Measurements from ENCODE around the gene THSD8.
"Not testable (repeated sequence)": the region's sequence is repeated elsewhere in the genome, so short reads cannot be mapped to it uniquely, and the experiment has no call there.

Gene THSD8

DNA sequence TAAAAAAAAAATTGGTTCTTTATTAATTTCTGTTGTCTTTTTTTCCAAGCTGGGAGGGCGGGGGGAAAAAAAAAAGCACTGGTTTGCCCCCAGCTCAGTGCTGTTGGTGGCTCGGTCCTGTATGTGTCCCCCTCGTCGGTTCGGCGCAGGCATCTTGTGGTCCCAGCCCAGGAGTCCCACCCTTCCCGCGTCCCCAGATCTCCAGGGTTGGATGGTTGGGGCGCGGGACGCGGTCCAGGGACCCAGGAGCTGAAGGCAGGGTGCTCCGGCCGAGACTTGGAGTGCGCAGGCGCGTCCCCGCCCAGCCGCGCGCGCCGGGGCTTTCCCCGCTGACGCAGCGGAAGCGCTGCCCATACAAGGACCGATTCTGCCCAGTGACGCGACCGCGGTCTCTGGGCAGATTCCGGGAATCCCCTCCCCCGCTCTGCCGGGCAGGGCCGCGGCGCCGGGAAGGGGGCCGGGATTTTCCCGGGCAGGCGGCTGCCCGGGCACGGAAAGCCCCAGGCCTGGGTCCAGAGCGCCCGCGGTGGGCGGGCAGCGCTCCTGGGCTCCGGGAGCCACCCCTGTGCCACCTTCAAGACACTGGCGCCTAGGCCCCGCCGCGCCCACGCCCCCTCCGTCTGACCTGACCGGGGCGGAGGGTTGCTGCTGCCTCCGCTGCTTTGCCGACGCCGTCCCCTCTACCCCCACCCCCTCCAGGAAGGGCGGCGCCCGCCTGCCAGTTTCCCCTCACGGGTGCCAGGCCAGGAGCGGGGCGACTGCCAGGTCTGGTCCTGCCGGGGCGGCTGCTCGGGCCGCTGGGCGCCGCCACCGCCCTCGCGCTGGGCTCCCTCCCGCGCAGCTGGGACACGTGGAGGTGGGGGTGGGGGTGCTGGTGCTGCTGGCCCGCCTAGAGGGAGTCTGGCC, 8.3 kb upstream of the THSD8 start:
- DNase-seq = peak; percentile 89

DNA sequence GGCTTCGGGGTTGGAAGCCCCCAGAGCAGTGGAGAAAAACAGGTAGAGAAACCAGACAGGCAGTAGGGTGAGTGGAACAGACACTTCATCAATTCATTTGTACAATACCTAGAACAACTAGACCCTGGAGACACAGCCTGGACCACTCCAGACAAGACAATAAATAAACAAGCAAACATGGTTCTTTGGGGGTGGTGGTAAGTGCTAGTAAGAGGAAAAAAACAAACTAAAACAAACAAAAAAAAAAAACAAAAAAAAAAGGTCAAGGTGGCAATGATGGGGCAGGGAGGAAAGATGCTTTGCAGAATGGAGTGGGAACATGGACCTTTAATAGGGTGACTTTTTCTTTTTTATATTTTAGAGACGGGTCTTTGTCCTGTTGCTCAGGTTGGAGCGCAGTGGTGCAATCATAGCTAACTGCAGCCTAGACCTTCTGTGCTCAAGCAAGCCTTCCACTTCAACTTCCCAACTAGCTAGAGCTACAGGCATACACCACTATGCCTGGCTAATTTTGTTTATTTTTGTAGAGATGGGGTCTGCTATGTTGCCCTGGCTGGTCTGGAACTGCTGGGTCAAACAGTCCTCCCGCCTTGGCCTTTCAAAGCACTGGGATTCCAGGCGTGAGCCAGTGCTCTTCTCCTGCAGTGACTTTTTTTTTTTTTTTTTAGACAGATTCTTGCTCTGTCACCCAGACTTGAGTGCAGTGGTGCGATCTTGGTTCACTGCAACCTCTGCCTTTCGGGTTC, 7.5 kb upstream of the THSD8 start:
- peak; percentile 35 for DNase-seq

GRCh38 chr19:12794971-12795381, 6.9 kb upstream of the THSD8 start:
- DNase-seq = no peak

DNA sequence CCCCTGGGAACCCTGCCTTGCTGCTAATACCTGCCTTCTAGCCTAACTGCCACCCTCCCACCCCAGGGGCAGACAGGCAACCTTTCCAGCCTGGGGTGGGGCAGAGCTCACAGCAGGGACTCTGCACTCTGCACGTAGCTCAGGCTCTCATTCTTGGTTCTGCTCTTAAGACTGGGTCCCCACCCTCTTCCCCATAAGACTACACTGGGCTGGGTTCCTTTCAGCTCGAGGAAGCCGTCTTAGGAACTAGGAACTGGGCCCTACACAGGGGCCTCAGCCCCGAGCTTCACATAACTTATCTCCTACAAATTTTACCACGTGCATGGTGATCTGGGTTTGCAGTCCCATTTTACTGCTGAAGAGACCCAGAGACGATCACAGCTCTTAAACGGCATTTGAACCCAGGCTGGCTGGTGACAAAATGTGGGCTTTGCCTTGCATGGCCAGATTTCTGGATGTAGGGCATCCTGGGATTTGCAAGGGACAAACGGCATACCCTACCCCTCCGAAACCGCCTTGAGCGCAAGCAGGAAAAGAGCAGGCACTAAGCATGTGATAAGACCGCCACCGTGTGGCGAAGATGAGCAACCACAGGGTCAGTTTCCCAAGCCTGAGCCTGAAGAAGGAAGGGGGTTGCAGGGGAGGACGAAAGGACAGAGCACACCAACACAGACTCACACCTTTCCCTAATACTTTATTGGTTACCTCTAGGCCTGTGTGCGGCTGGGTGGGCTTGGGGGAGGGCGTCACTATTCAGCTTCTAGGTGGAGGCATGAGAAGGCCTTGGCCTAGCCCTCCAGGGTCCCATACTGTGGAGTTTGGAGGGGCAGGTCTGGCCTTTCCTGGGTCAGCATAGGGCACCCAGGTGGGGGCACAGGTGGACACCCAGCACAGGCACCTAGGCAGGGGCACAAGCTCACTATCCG, 5.5 kb upstream of the THSD8 start:
- peak; percentile 85 for DNase-seq

DNA sequence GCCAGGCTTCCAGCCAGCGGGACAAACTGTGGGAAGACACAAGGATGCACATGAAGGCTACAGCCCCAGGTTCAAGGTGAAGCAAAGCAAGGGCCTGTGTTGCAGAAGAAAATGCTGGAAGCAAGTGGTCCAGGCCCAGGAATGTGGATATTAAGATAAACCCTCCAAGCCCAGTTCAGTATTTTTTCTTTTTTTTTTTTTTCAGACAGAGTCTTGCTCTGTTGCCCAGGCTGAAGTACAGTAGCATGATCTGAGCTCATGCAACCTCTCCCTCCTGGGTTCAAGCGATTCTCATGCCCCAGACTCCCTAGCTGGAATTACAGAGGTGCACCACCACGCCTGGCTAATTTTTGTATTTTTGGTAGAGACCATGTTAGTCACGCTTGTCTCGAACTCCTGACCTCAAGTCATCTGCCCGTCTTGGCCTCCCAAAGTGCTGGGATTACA, 4.7 kb upstream of the THSD8 start:
- no peak for DNase-seq

DNA sequence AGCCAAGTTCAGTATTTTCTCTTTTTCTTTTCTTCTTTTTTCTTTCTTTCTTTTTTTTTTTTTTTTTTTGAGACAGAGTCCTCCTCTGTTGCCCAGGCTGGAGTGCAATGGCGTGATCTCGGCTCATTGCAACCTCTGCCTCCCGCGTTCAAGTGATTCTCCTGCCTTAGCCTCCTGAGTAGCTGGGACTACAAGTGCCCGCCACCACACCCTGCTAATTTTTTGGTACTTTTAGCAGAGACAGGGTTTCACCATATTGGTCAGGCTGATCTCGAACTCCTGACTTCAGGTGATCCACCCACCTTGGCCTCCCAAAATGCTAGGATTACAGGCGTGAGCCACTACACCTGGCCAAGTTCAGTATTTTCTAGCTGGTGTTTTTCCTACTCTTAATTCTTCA, 4.3 kb upstream of the THSD8 start:
- not testable (repeated sequence) for DNase-seq

DNA sequence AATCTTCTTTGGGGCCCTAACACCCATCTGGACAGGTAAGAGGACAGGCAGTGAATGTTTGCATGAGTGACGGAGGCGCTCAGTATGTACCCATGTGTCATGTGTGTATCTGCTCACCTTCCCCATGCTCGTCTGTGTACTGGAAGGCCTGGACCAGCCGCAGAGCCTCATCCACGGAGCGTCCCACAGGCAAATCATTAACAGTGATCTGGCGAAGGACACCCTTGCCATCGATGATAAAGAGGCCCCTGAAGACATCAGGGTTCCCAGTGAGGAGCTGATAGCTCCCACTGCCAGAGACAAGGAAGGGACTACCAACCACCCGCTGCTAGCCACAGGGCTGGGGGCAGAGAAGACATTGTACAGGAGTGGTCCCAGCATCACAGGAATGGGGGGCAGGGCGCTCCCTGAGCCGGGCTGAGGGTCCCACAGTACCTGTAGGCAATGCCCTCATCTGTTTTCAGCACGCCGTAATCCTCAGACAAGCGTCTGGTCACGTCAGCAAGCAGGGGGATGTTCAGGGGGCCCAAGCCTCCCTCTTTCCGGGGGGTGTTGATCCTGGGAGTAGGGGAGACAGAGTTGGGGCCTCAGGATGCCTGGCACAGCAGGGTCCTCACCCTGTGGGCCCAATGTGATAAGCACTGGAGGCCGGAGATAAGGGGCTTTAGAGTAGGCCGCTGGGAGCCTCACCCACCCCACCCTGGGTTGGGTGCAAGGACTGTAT, 2.0 kb upstream of the THSD8 start:
- DNase-seq = no peak

GRCh38 chr19:12800466-12800770, 1.5 kb upstream of the THSD8 start:
- no peak for DNase-seq

DNA sequence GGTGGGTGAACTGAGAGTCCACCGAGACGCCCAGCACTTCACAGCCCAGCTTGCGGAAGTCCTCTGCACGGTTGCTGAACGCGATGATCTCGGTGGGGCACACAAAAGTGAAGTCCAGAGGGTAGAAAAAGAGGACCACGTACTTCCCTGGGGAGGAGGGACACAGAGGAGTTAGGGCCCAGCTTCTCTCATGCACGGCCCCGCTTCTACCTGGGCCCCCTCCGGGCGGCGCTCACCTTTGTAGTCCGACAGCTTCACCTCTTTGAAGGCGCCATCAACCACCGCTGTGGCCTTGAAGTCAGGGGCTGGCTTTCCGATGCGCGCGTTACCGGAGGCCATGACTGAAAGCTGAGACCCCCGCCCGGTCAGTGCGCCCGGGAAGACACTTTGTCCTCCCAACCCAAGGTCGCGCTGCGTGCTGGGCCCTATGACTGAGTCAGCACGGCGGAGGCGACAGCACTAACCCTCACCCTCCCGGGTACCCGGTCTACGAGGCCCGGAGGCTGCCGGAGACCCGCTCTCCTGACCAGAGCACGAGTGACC, 875 bp upstream of the THSD8 start:
- DNase-seq = no peak

- DNase-seq = no peak
Observed at GRCh38 chr19:12802267-12803106, 618 bp downstream of the THSD8 start.

- DNase-seq = no peak
Observed at GRCh38 chr19:12804051-12804450, 2.2 kb downstream of the THSD8 start.

DNA sequence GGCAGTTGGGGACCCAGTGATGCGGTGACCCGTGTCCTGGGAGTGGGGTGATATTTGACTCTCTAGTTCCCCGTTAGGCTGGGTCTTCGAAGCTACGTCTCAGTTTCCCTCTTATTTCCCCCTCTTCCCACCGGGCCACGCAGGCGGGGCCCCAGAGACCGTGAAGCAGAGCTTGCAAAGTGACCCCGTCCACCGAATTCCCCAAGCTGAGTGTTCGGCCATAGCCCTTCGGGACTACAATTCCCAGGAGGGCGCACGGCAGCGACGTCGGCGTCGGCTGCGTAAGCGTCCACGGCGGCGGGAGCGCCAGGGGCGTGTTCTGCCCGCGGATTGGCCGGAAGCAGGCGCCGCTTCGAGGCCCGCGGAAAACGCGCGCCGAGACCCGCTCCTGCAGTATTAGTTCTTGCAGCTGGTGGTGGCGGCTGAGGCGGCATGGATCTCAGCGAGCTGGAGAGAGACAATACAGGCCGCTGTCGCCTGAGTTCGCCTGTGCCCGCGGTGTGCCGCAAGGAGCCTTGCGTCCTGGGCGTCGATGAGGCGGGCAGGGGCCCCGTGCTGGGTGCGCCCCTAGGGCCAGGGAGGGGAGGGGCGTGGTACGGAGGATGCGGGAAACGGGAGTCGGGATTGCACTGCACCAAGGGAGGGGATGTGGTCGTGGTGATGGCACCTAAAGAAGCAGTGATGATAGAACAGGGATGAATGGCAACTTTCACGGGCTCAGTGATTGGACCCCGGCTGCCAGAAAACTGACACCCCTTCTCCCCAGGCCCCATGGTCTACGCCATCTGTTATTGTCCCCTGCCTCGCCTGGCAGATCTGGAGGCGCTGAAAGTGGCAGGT, 4.6 kb downstream of the THSD8 start, which contains the start of gene RNASEH2A:
Gene RNASEH2A, plus strand, starts transcription at position 343 of the 840 bp plus-strand sequence. Its CDS starts 90 bp downstream, at position 433.
- peak; percentile 98 for DNase-seq

- DNase-seq = no peak
Observed at GRCh38 chr19:12815088-12815487, 13.2 kb downstream of the THSD8 start.

DNA sequence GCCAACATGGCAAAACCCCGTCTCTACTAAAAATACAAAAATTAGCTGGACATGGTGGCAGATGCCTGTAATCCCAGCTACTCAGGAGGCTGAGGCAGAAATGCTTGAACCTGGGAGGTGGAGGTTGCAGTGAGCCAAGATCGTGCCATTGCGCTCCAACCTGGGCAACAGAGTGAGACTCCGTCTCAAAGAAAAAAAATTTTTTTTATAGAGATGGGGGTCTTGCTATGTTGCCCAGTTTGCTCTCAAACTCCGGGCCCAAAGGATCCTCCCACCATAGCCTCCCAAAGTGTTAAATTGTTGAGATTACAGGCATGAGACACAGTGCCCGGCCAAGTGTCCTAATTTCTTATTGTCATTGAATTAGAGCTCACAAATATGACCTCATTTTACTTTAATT, 15.3 kb downstream of the THSD8 start:
- not testable (repeated sequence) for DNase-seq

- not testable (repeated sequence) for DNase-seq
Observed at GRCh38 chr19:12817810-12818209, 15.9 kb downstream of the THSD8 start.

DNA sequence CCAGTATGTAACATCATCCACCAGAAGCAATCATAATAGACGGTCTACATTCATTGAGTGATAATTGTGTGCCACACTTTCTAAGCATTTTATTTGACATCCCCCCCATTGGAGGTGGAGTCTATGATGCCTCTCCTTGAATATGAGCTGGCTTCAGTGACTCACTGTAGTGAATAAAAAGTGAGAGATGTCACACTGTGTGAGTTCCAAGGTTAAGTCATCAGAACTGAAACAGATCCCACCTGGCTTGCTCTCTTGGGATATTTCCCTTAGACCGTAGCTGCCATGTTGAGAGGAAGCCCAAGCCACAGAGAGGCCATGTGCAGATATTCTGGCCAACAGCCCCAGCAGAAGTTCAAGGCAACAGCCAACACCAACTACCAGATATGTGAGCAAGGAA, 19.9 kb downstream of the THSD8 start:
- no peak for DNase-seq

DNA sequence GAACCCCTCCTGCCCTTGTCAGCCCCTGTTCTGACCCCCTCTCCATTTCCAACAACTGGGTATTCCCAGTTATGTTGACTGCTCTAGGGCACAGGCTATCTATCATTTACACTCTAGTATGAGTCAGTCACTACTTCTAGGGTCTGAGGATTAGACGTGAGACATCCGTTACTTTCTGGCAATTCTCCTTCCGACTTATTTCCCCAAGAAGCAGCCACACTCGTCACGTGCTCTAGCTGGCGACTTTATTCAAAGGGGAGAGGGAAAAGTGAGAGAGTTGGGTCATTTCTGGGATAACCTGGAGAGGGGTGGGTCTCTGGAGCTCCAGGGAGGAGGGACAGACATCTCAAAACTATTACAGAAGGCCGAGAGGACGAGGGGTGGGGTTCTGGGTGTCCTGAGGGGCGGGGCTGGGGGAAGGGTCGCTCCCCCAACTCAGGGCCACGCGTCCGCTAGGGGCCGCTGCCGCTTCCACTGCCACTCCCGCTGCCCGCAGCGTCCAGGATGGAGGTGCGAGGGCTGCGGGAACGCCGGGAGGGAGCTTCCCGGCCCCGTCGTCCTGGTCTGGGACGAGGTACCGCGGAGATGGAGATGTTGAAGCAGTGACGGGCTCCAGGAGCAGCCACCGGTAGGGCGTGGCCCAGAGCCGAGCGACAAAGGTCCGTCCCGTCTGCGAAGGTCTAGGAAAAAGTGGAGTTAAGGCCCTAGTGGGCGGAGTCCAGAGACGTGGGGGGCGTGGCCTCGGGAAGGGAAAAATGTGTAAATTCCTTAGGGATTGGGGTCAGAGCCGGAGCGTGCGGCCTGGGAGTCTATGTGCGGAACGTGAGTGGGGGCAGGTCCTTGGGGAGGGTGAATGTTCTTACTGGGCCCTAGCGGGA, 23.6 kb downstream of the THSD8 start:
- DNase-seq = no peak

- DNase-seq = peak; percentile 85
Observed at GRCh38 chr19:12828494-12828893, 26.6 kb downstream of the THSD8 start.

- DNase-seq = peak; percentile 75
Observed at GRCh38 chr19:12833418-12833737, 31.5 kb downstream of the THSD8 start.

Measured in NCI-H2171 treated with DMSO at 0.1 percent for 48 hours (cell line).